Fibroblast of peridontal ligament (primary cell): ENCODE measurements around the gene FLRT2.

Experiments
- DNase-seq: peaks from one replicate; pipeline ENCODE4 v3.0.0-alpha.2; 2010; ENCODE audit errors: extremely low read depth

FLRT2 gene

GRCh38 chr14:85660243-85660922, 130.4 kb downstream of the FLRT2 start:
- DNase-seq: no peak

- DNase-seq: no peak
Measured at GRCh38 chr14:85662096-85662495, 132.2 kb downstream of the FLRT2 start.

GRCh38 chr14:85663256-85663655, 133.3 kb downstream of the FLRT2 start:
- DNase-seq: peak; percentile 1

- no peak for DNase-seq
Measured at GRCh38 chr14:85663667-85664066, 133.7 kb downstream of the FLRT2 start.

- DNase-seq: no peak
Measured at GRCh38 chr14:85675957-85676356, 146.0 kb downstream of the FLRT2 start.

- DNase-seq: peak; percentile 27
Measured at GRCh38 chr14:85686908-85687307, 157.0 kb downstream of the FLRT2 start.

- no peak for DNase-seq
Measured at GRCh38 chr14:85687456-85687855, 157.5 kb downstream of the FLRT2 start.

GRCh38 chr14:85688006-85688405, 158.1 kb downstream of the FLRT2 start:
- DNase-seq: peak; percentile 80

GRCh38 chr14:85695300-85695699, 165.4 kb downstream of the FLRT2 start:
- DNase-seq: no peak

- DNase-seq: no peak
Measured at GRCh38 chr14:85701116-85701515, 171.2 kb downstream of the FLRT2 start.

GRCh38 chr14:85701763-85702162, 171.8 kb downstream of the FLRT2 start:
- no peak for DNase-seq

- peak; percentile 27 for DNase-seq
Measured at GRCh38 chr14:85702191-85702590, 172.2 kb downstream of the FLRT2 start.

- DNase-seq: peak; percentile 80
Measured at GRCh38 chr14:85702997-85703396, 173.1 kb downstream of the FLRT2 start.
